ENCODE measurements around the gene PTGES2.

The PTGES2 gene

DNA sequence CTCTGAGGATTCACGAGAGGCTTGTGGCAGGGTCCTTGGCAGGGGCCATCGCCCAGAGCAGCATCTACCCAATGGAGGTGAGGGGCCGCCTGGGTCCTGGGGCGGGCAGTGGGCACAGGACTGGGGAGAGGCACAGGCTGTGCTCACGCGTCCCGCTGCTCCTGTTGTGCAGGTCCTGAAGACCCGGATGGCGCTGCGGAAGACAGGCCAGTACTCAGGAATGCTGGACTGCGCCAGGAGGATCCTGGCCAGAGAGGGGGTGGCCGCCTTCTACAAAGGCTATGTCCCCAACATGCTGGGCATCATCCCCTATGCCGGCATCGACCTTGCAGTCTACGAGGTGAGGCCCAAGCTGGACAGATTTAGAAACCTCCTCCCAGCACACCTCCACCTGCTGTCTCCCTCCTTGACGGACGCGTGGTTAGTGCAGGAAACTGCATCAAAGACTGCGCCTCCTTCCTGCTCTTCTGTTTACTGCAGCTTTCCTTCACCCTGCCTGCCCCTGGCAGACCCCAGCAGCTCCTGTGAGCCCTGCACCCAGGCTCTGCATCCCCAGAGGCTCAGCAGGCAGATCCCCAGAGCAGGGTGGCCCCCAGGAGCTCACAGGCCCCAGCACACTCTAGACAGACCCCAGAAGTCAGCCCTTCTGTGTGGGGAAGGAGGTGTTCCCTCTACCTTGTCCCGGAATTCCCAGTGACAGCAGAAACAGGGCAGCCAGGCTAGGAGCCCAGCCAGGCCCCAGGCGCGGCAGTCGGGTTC, 21.2 kb downstream of the PTGES2 start:
- in situ Hi-C loops (cut with HindIII; ENCODE audit: low sequenced_read_pairs) = no loop called here

DNA sequence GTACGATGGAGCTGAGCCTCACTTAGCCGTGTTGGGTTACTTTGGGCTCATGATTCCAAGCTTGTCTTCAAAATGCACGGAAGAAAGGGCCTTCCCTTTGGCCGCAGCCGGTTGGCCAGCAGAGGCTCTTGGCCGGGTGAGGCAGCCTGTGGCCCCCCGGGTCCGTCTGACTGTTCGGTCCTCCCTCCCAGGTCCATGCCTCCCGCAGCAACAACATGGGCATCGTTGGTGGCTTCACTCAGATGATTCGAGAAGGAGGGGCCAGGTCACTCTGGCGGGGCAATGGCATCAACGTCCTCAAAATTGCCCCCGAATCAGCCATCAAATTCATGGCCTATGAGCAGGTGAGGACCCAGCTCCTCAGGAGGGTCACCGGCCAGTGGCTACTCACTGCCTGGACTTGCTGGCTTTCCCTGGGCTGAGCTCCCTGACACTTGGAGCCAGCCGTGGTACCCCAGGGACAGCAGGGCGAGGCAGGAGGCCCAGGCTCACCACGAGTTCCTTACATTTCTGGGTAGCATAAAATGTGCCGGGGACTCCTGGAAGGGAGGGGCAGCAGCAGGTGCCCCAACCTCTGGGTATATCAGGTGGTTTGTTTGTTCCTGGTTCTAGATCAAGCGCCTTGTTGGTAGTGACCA, 21.9 kb downstream of the PTGES2 start:
- in situ Hi-C loops (cut with HindIII; ENCODE audit: low sequenced_read_pairs) = no loop called here

DNA sequence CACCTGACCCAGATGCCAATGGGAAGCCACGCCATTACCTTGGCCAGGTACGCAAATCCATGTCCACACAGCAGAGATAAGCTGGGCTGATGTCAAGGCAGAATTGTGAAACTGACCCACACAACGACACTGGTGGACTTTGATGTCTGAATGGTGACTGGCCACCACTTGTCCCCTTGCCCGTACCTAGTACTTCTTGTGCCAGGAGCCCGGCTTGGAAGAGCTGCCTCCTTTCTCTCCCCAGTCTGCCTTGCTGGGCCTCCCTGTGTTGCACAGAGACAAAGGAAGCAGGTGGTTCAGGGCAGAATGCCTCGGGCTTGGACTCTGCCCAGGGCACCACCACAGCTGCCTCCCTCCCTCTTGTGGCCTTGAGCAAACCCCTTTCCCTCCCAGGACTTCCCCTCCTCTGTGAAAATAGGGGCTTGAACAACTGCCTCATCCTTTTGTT, 23.3 kb downstream of the PTGES2 start:
- in situ Hi-C loops (cut with HindIII; ENCODE audit: low sequenced_read_pairs) = no loop called here

DNA sequence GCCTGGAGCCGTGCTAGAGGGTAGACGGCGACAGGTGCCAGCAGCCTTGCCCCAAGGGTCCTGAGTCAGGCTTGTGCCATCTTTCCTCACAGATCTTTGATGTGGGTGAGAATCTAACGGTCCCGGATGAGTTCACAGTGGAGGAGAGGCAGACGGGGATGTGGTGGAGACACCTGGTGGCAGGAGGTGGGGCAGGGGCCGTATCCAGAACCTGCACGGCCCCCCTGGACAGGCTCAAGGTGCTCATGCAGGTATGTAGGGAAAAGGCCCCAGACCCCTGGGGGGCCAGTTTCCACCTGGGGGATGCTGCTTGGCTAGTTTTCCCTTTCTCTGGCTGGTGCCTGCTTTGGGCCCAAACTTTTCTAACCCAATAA, 24.0 kb downstream of the PTGES2 start:
- in situ Hi-C loops (cut with HindIII; ENCODE audit: low sequenced_read_pairs) = no loop called here

DNA sequence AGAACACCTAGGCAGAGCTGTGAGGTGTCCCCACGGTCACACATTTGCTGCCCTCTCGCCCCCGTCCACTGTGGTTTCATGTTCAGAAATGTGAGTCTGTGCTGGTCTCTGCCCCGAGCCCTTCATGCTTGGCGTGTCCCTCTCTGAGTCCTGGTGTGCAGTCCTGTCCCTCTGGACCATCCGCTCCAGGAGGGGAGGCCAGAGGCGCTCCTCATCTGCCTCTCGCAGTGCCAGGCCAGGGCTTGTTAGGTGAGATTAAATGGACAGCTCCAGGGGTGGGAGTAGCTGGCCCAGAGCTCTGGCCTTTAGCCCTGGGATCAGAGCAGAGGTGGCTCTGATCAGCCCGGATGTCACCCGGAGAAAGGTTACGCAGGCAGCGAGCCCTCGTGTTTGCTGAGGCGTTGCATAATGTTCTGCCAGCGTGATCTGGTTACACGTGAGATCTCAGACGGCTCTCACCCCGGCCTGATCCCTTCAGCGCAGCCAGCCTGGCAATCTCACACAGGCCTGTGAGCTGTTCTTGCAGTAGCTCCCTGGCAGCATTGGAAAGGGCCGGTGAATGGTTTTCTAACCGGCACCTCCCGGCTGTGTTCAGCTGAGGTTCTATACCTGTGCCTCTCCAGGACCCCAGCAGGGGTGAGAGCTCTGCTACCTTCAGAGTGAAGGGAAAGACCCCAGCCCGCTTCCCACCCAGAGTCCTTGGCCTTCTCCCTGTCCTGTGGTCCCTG, 24.5 kb downstream of the PTGES2 start:
- in situ Hi-C loops (cut with HindIII; ENCODE audit: low sequenced_read_pairs) = no loop called here

DNA sequence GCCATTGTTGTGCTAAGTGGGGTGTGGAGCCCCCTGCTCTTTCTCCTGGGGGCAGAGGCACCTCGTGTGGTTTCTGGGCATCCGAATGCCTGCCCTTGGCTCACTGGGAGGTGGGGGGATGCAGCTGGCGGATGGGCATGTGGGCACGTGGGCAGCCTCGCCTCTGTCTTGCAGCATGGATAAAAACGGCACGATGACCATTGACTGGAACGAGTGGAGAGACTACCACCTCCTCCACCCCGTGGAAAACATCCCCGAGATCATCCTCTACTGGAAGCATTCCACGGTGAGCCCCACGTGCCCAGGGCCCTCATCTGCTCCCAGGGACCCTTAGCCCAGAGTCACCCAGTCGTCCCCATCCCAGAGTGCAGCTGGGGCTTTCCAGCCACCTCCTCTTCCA, 25.3 kb downstream of the PTGES2 start:
- in situ Hi-C loops (cut with HindIII; ENCODE audit: low sequenced_read_pairs) = no loop called here

DNA sequence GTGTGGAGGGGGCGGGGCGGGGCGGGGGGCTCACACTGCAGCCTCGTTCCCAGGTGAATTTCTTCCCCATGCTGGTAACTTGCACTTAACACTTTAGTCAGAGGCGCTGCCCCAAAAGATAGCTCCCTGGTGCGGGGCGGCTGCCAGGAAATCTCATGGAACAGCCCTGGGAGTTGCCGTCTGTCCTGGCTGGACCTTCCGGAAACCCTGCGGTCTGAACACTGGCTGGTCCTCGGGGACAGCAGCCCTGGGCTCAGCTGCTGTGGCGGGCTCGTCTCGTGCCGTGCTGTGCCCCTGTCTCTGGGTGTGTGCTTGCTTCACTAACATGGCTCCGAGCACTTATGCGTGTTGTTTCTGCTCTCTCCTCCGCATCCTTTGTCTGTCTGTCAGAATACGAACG, 25.8 kb downstream of the PTGES2 start:
- in situ Hi-C loops (cut with HindIII; ENCODE audit: low sequenced_read_pairs) = no loop called here

DNA sequence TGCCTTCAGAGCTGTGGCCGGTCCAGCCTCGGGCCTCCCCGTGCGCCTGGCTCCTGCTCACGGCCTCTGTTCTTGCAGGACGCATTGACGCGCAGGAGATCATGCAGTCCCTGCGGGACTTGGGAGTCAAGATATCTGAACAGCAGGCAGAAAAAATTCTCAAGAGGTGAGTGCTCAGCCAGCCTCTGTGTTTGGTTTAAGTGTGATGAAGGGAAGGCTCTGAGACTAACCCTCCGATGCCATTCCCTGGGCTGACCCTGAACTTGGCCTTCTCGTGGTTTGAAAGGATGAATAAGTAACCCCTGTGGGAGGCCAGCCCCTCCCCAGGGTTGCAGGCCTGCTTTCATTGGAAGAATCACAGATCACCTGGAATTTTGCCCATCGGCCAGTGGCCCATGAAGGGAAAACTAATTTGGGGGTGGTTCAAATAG, 26.3 kb downstream of the PTGES2 start:
- in situ Hi-C loops (cut with HindIII; ENCODE audit: low sequenced_read_pairs) = no loop called here

DNA sequence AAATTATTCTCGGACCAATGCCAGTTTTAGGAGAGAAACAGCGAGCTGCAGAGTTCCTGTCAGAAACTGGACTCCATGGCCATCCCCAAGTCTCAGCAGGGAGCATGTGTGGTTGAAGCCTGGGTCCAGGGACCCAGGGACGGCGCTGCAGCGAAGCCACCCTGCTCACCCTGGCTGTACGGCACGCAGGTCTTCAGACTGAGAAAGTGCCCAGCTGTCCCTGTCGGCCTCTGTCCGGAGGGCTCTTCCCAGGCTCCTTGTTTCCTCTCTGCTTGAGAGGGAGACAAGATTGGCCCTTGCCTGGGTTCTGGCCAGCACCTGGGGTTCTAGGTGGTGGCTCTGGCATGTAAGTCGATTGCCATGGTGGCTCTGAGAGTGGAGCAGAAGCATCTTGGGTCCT, 26.9 kb downstream of the PTGES2 start:
- in situ Hi-C loops (cut with HindIII; ENCODE audit: low sequenced_read_pairs) = no loop called here

DNA sequence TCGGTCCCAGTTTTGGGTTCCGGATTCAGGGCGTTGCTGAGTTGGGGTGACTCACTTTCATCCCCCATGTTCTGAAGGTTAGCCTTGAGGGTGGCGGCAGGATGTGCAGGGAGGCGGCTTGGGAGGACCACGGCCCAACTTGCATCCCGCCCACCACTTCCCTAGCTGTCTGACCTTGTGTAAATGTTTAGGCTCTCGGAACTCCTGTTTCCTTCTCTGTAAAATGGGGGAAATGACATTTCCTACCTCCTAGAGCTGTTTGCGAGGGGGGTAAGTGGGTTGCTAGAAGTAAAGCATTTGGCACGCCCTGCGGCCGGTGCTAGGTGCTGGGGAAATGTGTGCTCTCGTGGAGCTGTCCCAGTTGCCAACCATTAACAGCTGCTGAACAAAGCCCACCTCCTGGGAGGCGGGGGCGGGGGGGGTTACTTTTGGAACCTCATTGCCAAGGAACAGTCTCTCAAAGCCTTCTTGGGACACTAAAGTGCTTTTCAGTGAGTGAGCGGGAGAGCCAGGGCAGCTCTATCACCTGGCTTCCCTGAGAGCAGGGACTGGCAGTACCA, 27.5 kb downstream of the PTGES2 start:
- in situ Hi-C loops (cut with HindIII; ENCODE audit: low sequenced_read_pairs) = no loop called here

DNA sequence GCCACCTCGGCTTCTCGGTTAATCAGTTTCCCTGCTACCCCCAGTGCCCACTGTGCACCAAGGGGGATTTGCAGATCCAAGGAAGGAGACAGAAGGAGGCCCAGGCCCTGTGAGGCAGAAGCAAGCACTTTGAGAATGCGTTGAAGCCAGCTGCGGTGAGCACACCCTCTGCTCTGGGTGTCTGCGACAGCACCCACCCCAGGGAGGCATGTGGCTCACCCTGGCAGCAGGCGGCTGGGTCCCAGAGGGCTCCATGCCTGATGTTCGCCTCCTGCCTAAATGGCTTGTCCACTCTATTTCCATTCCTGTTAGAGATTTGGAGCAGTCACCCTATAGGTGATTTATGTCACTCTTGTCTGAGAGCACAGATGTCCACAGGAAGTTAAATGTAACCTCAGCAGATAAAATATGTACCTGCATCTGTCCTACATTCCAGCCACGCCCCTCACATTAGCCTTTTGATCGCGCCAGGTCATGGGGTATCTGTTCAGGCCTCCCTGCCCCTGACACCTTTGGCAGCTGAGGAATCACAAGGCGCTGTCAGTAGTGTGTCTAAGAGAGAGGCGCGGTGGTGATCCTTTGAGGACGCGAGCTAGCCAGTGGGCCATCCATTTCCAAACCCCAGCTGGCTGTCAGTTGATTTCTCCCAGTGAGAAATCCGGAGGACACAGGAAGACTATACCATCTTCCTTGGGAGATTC, 28.1 kb downstream of the PTGES2 start:
- in situ Hi-C loops (cut with HindIII; ENCODE audit: low sequenced_read_pairs) = no loop called here

DNA sequence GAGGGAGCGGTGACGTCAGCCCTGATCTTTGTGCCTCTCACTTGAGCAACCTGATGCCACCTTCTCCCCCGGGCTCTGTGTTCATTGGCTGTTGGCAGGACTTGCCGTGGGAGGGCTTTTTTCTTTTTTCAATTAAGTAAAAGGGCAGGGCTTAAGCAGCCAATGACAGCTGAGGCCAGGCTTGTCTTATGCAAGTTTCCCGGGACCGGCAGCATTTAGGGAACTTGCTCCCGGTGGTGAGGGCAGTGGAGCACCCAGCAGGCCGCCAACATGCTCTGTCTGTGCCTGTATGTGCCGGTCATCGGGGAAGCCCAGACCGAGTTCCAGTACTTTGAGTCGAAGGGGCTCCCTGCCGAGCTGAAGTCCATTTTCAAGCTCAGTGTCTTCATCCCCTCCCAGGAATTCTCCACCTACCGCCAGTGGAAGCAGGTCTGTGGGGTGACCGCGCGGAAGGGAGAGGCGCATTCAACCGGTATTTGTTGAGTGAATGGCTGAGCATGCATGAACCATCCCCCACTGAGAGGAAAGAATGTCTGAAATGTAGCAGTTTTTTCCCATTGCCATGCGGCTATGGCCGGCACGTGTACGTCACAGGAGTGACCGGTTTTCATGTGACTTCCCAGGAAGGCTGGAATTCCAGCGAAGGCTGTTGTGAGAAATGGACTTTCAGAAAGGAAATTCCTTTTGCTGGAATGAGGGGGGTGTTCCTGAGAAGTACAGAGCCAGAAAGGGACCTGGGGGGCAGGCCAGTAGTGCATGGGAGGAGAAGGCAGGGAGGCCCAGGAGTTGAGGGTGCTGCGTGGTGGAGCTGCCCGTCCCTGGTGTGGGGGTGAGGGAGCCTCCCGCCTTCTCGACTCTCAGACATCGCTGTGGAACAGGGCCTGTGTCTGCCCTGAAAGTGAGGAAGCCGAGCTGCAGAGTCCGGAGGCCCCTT, 29.0 kb downstream of the PTGES2 start:
- in situ Hi-C loops (cut with HindIII; ENCODE audit: low sequenced_read_pairs) = no loop called here

DNA sequence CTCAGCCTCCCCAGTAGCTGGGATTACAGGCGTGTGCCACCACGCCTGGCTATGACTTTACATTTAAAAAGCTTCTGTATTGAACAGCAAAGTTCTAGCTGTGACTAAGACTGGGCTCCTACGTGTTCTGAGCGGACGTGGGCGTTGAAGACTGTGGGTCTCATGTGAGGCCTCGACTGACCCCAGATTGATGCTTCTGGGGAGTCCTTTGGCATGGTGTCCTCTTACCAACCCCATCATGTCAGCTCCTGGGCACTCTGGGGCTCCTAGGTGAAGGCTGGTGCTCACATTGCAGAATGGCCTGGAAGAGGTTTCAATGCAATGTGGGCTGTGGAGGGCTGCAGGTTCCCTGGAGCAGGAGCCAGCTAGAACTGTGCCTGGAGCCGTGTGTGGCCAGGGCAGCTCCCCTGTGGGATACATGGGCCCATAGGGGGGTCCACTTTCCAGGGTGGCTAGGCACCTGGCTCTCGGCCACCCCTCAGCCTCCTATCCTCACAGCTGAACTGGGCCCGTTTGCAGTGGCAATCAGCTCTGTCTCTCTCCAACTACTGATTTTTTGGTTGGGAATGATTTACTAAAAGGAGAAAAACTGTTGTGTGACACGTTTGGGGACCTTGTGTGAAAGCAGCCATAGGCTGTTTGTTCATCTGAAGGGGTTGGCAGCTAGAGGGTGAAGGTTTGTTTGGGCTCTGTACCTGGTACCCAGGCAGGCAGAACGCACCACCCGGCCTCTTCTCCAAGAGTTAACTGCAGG, 29.8 kb downstream of the PTGES2 start:
- in situ Hi-C loops (cut with HindIII; ENCODE audit: low sequenced_read_pairs) = no loop called here

DNA sequence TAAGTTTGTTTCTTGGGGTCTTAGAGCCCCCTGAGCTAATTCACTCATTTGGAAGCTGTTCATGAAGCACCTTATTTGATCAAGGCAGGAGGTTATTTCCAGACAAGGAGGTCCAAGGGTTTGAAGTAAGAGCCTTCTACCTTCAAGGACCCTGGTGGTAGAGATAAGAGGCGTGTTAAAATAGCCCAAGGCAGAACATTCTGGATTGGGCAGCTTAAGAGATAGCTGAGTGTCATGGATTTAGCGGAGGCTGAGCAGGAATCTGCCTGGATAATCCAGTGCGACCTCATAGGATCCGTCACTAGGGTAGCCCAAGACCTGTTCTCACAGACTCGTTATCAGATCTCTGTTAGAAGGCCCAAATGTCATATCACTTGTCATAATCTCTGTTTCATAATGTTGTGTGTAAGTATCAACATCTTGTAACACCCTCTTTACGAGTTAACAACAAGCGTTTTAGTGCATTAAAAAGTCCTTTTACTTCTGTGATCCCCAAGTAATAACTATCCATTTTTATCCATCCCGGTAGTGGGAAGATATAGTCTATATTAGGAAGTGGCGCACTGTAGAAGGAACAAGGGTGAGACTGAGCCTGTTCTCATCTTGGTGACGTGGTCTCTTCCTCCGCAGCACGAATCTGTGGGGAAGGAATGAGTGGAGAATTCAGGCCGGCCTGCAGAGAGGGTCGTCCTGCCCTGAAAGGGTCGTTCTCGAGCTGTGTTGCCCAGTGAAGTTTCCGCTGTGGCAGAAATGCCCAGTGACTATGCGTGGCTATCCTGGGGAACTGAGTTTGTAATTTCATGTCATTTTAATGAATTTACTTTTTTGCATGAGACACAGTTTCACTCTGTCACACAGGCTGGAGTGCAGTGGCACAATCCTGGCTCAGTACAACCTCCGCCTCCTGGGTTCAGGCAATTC, 30.7 kb downstream of the PTGES2 start:
- in situ Hi-C loops (cut with HindIII; ENCODE audit: low sequenced_read_pairs) = no loop called here

DNA sequence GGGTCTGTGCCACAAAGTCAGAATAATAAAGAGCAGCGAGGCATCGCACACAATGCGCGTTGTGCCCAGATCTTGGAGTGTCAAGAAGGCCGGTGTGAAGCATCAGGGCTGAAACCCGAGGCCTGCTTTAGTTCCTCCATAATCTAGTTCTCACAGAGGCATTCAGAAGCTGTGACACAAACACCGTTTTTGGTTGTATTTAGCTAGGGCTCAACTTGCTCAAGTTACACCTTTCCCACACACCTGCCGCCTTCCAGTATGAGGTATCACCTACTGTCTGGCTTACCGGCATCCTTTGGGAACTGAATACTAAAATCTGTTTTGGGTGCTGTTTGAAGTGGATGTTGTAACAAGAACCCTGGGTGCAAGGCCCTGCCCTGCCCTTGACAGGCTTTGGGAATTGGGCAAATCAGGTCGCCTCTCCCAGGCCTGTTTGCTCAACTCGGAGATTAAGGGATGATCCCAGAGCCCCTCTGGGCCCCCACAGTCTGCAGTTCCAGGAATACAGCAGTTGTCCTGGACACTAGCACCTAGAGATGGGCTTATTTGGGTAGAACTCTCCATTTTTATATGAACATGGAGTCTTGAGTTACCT, 32.5 kb downstream of the PTGES2 start:
- in situ Hi-C loops (cut with HindIII; ENCODE audit: low sequenced_read_pairs) = no loop called here

DNA sequence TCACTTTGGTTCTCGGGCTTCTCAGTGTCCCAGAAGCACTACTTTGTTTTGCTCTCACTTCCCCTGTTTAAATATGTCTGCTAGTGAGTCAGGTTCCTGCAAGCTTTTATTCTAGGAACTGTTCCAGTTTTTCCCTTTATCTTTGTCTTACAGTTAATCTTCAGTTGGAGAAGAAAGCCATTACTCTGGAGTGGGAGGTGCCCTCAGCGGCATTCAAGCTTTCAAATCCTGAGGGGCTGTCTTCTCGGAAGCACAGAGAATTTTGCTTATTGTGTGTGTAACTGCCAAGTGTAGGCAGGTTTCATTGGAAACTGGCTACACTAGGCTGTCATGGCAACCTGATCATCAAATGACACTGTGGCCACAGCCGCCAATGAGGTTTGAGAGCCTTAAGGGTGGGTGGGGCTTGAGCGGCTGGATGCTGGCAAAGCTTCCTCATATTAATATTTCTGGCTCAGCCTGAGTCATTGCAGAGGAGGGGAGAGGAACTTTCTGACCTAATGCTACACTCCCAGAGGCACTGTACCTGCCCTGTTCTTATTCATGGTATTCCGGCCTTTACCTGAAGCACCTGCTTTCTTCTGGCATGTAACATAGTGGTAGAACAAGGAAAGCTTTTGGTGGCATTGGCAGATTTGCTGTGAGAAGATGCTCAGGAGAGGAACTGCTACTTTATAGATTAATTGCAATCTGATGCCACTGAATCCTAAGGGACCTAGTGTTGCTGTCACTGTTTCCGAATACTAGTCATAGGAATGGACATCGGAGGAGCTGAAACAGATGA, 33.2 kb downstream of the PTGES2 start:
- in situ Hi-C loops (cut with HindIII; ENCODE audit: low sequenced_read_pairs) = no loop called here

DNA sequence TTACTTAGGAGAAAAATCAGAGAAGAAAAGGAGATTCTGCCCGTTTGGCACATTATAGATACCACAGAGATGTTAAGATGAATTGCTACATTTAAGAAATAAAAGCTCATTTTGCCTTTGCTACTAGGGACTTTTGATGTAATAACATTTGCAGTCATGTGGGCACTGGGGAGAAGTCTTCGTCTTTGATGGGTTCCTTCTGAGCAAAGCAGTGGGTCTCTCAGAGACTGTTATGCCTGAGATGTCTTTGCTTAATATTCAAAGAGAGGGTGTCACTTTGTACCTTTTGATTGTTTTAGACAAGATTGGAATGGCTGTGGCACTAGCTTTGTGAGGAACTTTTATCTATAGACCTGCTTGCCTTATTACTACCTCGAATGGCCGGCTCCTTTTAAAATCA, 34.5 kb downstream of the PTGES2 start:
- in situ Hi-C loops (cut with HindIII; ENCODE audit: low sequenced_read_pairs) = no loop called here

Measured in endothelial cell of hepatic sinusoid (primary cell).